K562 (cell line): ENCODE results near the gene ZPLD1. TPM values are rescaled to one million over a fixed set of nuclear protein-coding genes. Genes with fewer than 3 reads are reported as not detected.

Source experiments
- ATAC-seq: fragments of 200-7000 bp; cut with Tn5 transposase; 3 replicates; pipeline ENCODE4 v1.9.1; 2020; ENCODE audit warnings: moderate library complexity
- BruUV-seq: library from RNA; stranded (reverse); fragments of 400-500 nt; replicated peaks from 2 replicates; lab custom pipeline; 2021; lab: Mats Ljungman, UMichigan
- CTCF ChIA-PET: fragments of 300-600 bp; formaldehyde crosslinking; extraction: SDS; loops from one replicate; lab custom pipeline; 2021; ENCODE audit warnings: low intra/inter-chr PET ratio; lab: Yijun Ruan, JAX
- POLR2A ChIA-PET: fragments of 300-600, 350-650 bp; sonication (Branson Sonifier 250); formaldehyde crosslinking; extraction: SDS; loops from one replicate; lab custom pipeline; 2021; ENCODE audit warnings: antibody characterized with exemption, inconsistent platforms; lab: Yijun Ruan, JAX
- DNase-seq, 4 experiments: peaks; one replicate each; pipeline versions ENCODE4 v3.0.0 to v3.0.0-alpha.2; 2011 to 2018; ENCODE audit warnings: low spot score in 3 of 4, mixed read lengths in 3 of 4; ENCODE audit errors: extremely low read depth in 1 of 4
- FAIRE-seq: peaks from 2 replicates; lab custom pipeline; 2011; peaks lifted over from hg19 to GRCh38; lab: Jason Lieb, UNC
- H2AFZ ChIP-seq: 2 replicates; pipeline ENCODE4 v1.6.0; 2011; ENCODE audit warnings: low read depth, low read length, control low read depth, inconsistent platforms
- H3K27ac ChIP-seq: fragments of 200-600 bp; 3 replicates; pipeline ENCODE4 v1.8.0; 2011; ENCODE audit warnings: low read depth, mild to moderate bottlenecking, control low read depth, inconsistent platforms, low read length, moderate library complexity, mixed read lengths; ENCODE audit errors: extremely low read depth
- H3K27me3 ChIP-seq, 2 experiments: fragments of 300-600 bp in 1 of 2; 2 replicates in 1 of 2; 3 replicates in 1 of 2; pipeline versions ENCODE4 v1.6.0 to v1.8.0; 2011; ENCODE audit warnings: inconsistent platforms in 2 of 2, low read length in 2 of 2, mild to moderate bottlenecking in 1 of 2, mixed read lengths in 1 of 2, moderate library complexity in 1 of 2; ENCODE audit not compliant: control insufficient read depth in 2 of 2, insufficient read depth in 2 of 2
- H3K36me3 ChIP-seq: fragments of 300-600 bp; 3 replicates; pipeline ENCODE4 v1.8.0; 2011; ENCODE audit warnings: mild to moderate bottlenecking, low read length, inconsistent platforms; ENCODE audit not compliant: control insufficient read depth, insufficient read depth
- H3K4me1 ChIP-seq, 2 experiments: fragments of 200-600 bp in 1 of 2; replicated peaks in 1 of 2; 2 replicates in 1 of 2; 3 replicates in 1 of 2; pipeline versions ENCODE4 v1.5.1 to v1.8.0; 2011; ENCODE audit warnings: inconsistent platforms in 2 of 2, low read length in 2 of 2, mild to moderate bottlenecking in 1 of 2, mixed read lengths in 1 of 2, moderate library complexity in 1 of 2; ENCODE audit not compliant: control insufficient read depth in 2 of 2, insufficient read depth in 2 of 2
- H3K4me2 ChIP-seq: 2 replicates; pipeline ENCODE4 v1.6.1; 2011; ENCODE audit warnings: low read length, control low read depth, inconsistent platforms, mixed read lengths; ENCODE audit not compliant: insufficient read depth
- H3K4me3 ChIP-seq: fragments of 200-600 bp; sonication (generic), shearing (Covaris generic); 2 replicates; pipeline ENCODE4 v1.5.1; 2016; ENCODE audit warnings: control low read depth, inconsistent platforms
- H3K79me2 ChIP-seq: fragments of 200-600 bp; 3 replicates; pipeline ENCODE4 v1.8.0; 2011; ENCODE audit warnings: low read length, inconsistent platforms; ENCODE audit not compliant: control insufficient read depth, insufficient read depth
- H3K9ac ChIP-seq, 2 experiments: 2 replicates each; pipeline versions ENCODE4 v1.6.0 to v1.6.1; 2011; ENCODE audit warnings: low read depth in 2 of 2, low read length in 2 of 2, control low read depth in 1 of 2, inconsistent platforms in 1 of 2, mild to moderate bottlenecking in 1 of 2, mixed read lengths in 1 of 2; ENCODE audit not compliant: insufficient read depth in 1 of 2
- H3K9me1 ChIP-seq: one replicate; pipeline ENCODE4 v1.6.0; 2011; ENCODE audit warnings: inconsistent platforms, mild to moderate bottlenecking, low read length, moderate library complexity; ENCODE audit not compliant: control insufficient read depth, insufficient read depth
- H3K9me3 ChIP-seq: replicated peaks from 2 replicates; pipeline ENCODE4 v1.5.1; 2011; ENCODE audit warnings: low read depth, low read length, inconsistent platforms; ENCODE audit not compliant: control insufficient read depth, insufficient read depth
- H4K20me1 ChIP-seq: replicated peaks from 2 replicates; pipeline ENCODE4 v1.6.1; 2011; ENCODE audit warnings: low read length, inconsistent platforms, mixed read lengths; ENCODE audit not compliant: control insufficient read depth, insufficient read depth
- ARHGAP35 ChIP-seq: fragments of 450-650 bp; IDR thresholded peaks from 2 replicates; pipeline ENCODE4 v1.6.1; 2018; ENCODE audit not compliant: partially characterized antibody
- CHD1 ChIP-seq: fragments of 200-600 bp; sonication (generic); IDR thresholded peaks from one replicate; pipeline ENCODE4 v1.6.1; 2012; ENCODE audit warnings: mild to moderate bottlenecking, moderate library complexity, low read length, inconsistent platforms
- CHD4 ChIP-seq: fragments of 200-600 bp; sonication (generic); IDR thresholded peaks from 3 replicates; pipeline ENCODE4 v1.6.1; 2012; ENCODE audit warnings: low read depth, mild to moderate bottlenecking, mixed read lengths, low read length, inconsistent platforms; ENCODE audit not compliant: insufficient read depth, insufficient replicate concordance, poor library complexity, severe bottlenecking
- ELF4 ChIP-seq: fragments of 450-650 bp; formaldehyde crosslinking; IDR thresholded peaks from 2 replicates; pipeline ENCODE4 v1.4.0; 2022; ENCODE audit warnings: missing genetic modification characterization
- GABPB1 ChIP-seq: sonication (generic); formaldehyde crosslinking; IDR thresholded peaks from 2 replicates; pipeline ENCODE4 v1.8.0; 2022; ENCODE audit warnings: mild to moderate bottlenecking, missing genetic modification reagents
- NELFE ChIP-seq: IDR thresholded peaks from 2 replicates; pipeline ENCODE4 v1.6.1; 2011; ENCODE audit warnings: mild to moderate bottlenecking; ENCODE audit not compliant: insufficient read depth, insufficient read length
- PTRF ChIP-seq: fragments of 450-650 bp; IDR thresholded peaks from 2 replicates; pipeline ENCODE4 v1.6.1; 2016; ENCODE audit warnings: mild to moderate bottlenecking, missing genetic modification characterization, missing compliant biosample characterization
- ZBTB26 ChIP-seq: fragments of 450-650 bp; formaldehyde crosslinking; IDR thresholded peaks from 2 replicates; pipeline ENCODE4 v1.4.0; 2022; ENCODE audit warnings: missing genetic modification characterization
- ZNF12 ChIP-seq: sonication (generic); formaldehyde crosslinking; IDR thresholded peaks from 2 replicates; pipeline ENCODE4 v1.4.0; 2020; ENCODE audit warnings: mild to moderate bottlenecking, missing genetic modification reagents
- WGBS: fragments of 100-300 bp; shearing (Covaris generic); methylation state at CpG from one replicate; pipeline ENCODE4 v1.1.6; 2016; ENCODE audit warnings: low coverage, mixed read lengths; ENCODE audit not compliant: insufficient coverage; ENCODE audit errors: missing lambda C conversion rate; 5-methylcytosine and 5-hydroxymethylcytosine counted together
- in situ Hi-C: fragments of 300-500 bp; cut with MboI; formaldehyde crosslinking; loops from 4 replicates; pipeline ENCODE4 v1.15.0; 2018; ENCODE audit warnings: inconsistent platforms, mixed read lengths
- intact Hi-C: fragments of 100-400 bp; cut with micrococcal nuclease; formaldehyde crosslinking; loops from 2 replicates; pipeline ENCODE4 v1.14.2; 2022
- polyA plus RNA-seq, 8 experiments: library from polyadenylated mRNA; depleted of rRNA in 4 of 8; stranded (reverse) in 5 of 8; unstranded in 3 of 8; fragments of >200 nt; fragmentation: Nextera tagmentation in 2 of 8; fragmentation: Illumina TruSeq in 1 of 8; extraction: Ambion mirVana in 2 of 8; extraction: Trizol in 1 of 8; gene quantifications; 2 replicates each; pipeline versions ENCODE4 v1.2.1 to v1.2.3, GENCODE V29; 2011 to 2014; ENCODE audit warnings: inconsistent platforms in 1 of 8, missing spikeins in 1 of 8
- total RNA-seq, 7 experiments: library from RNA; depleted of rRNA in 6 of 7; stranded (reverse); fragments of >200 nt in 6 of 7; fragmentation: Illumina TruSeq in 2 of 7; extraction: Trizol in 2 of 7; gene quantifications; 2 replicates each; pipeline versions ENCODE4 v1.2.1 to v1.2.3, GENCODE V29; 2011 to 2021; ENCODE audit warnings: low replicate concordance in 1 of 7
- TF ChIP-seq, protein P1 (sequence below): fragments of 150-350 bp; conservative IDR thresholded peaks from 2 replicates; pipeline ENCODE4 v1.6.1; 2014; ENCODE audit warnings: low read length

The ZPLD1 gene
- total and polyA plus RNA-seq, 9 of the 15 experiments (the other 6 are each of a cell fraction or from before 2014, with no cell fraction given) = 0.03 to 0.10 (median 0.04) TPM; not detected in 6

DNA sequence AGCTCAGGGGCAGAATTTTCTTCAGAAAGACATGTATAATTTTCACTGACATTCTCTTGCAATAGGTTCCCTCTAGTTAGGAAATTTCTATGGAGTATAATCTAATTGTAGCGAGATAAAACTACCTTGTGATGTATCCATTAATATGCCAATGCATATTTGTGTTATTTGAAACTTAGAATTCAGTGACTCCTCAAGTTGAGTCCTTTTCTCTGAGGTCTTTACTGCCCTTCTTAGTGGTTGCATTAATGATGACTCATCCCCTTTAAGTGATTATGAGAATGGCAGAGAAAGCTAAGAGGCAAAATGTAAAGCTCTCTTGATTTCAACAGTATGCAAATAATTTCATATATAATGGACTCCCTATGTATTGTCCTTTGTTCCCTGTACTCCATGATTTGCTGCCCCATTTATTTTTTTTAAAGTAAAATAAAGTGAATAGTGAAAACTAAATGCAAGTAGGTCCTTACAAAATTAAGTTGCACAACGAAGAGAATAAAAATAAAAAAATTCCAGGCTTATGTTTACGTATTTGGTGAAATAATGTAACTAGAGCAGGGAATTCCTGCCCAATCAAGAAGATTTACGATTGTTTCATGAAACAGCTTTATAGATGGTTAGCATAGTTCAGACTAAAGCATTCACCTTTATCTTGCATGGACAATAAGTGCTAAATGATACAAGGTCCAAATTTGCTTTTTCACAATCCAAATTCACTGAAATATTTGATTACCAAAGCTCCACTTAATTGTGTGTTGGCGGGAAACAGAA lies 78.1 kb downstream of the ZPLD1 start:
- Histone ChIP-seq H3K9me1 (no peaks in the 10 kb centered on the region), H4K20me1 (no peaks in the 10 kb centered on the region), H3K36me3 (no peaks in the 10 kb centered on the region), H3K79me2 (no peaks in the 10 kb centered on the region), H3K9ac (no peak overlapping the region), H3K9me3 (no peaks in the 10 kb centered on the region), H3K4me3 (no peak overlapping the region), H3K27ac (no peak overlapping the region), H3K27me3 (no peaks in the 10 kb centered on the region), H3K4me2 (no peak overlapping the region), H3K4me1 (no peaks in the 10 kb centered on the region), H2AFZ (no peak overlapping the region)
- BruUV-seq = no TSS peak
- TF ChIP-seq GABPB1 = no peak
- TF ChIP-seq CHD4 = no peak
- no peak for TF ChIP-seq ZNF12
- TF ChIP-seq NELFE = no peak
- ATAC-seq (no peak), FAIRE-seq (no peak), DNase-seq (no peak)
- ChIA-PET CTCF (no interaction called here), POLR2A (no interaction called here)
- intact Hi-C loops (no loop called here), in situ Hi-C loops (no loop called here)
- 0% methylated on average over 5 of the region's 5 CpGs for WGBS

DNA sequence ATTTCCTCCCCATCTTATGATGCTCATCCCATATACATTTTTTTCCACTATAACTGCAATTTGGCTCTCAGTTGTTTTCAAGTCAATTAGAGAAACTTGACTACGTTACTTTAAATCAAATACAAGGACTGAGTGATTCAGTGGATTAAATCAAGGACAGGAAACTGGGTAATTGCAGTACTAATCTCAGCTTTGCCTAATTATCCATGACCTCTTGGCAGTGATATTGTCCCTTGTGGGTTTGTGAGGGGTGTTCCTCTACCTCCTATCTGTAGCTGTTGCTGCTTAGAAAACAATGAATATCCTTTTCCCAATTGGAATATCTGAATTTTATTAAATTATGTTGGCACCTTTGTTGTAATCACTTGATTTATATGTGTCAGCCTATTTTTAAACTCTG lies 79.4 kb downstream of the ZPLD1 start:
- H3K27ac ChIP-seq = no peak overlapping the region
- FAIRE-seq (no peak), DNase-seq (no peak)
- no peaks in the 10 kb centered on the region for H3K79me2 ChIP-seq
- H2AFZ ChIP-seq = no peak overlapping the region
- CTCF ChIA-PET = no interaction called here
- in situ Hi-C loops = no loop called here
- no peaks in the 10 kb centered on the region for H4K20me1 ChIP-seq
- H3K27me3 ChIP-seq = no peaks in the 10 kb centered on the region
- POLR2A ChIA-PET = interaction anchor here (0.7 kb wide), 1 partner anchor 345 kb away, joined by 3 read pairs; no protein-coding TSS in a partner anchor
- H3K4me2 ChIP-seq = no peak overlapping the region
- TF ChIP-seq, protein P1, sequence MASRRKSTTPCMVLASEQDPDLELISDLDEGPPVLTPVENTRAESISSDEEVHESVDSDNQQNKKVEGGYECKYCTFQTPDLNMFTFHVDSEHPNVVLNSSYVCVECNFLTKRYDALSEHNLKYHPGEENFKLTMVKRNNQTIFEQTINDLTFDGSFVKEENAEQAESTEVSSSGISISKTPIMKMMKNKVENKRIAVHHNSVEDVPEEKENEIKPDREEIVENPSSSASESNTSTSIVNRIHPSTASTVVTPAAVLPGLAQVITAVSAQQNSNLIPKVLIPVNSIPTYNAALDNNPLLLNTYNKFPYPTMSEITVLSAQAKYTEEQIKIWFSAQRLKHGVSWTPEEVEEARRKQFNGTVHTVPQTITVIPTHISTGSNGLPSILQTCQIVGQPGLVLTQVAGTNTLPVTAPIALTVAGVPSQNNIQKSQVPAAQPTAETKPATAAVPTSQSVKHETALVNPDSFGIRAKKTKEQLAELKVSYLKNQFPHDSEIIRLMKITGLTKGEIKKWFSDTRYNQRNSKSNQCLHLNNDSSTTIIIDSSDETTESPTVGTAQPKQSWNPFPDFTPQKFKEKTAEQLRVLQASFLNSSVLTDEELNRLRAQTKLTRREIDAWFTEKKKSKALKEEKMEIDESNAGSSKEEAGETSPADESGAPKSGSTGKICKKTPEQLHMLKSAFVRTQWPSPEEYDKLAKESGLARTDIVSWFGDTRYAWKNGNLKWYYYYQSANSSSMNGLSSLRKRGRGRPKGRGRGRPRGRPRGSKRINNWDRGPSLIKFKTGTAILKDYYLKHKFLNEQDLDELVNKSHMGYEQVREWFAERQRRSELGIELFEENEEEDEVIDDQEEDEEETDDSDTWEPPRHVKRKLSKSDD = no peak
- no peak for TF ChIP-seq ZBTB26 (CRISPR knock-in tag)
- no peak for TF ChIP-seq ELF4
- TF ChIP-seq ARHGAP35 = no peak
- TF ChIP-seq CHD1 = no peak
- no peak for TF ChIP-seq PTRF (tag)
- TF ChIP-seq, all 486 proteins: peak for 0
- Histone ChIP-seq H3K4me1 (no peaks in the 10 kb centered on the region), H3K9ac (no peak overlapping the region), H3K9me1 (no peaks in the 10 kb centered on the region), H3K4me3 (no peak overlapping the region), H3K36me3 (no peaks in the 10 kb centered on the region), H3K9me3 (no peaks in the 10 kb centered on the region)
- 0% methylated on average over 1 of the region's 1 CpG for WGBS
- intact Hi-C loops = no loop called here
- BruUV-seq = no TSS peak
- no peak for ATAC-seq
